CD8-positive, alpha-beta memory T cell (primary cell): Measurements from ENCODE around the gene HIBCH. TPM values are rescaled to one million over a fixed set of nuclear protein-coding genes. Genes with fewer than 3 reads are reported as not detected.
"Not testable (repeated sequence)": the region's sequence is repeated elsewhere in the genome, so short reads cannot be mapped to it uniquely, and the experiment has no call there.

Source experiments
- CTCF ChIA-PET: fragments of 350-600 bp; sonication (Branson Sonifier 250); formaldehyde crosslinking; loops from one replicate; lab custom pipeline; 2021; ENCODE audit warnings: antibody characterized with exemption; lab: Charles Lee
- POLR2A ChIA-PET: fragments of 350-600 bp; sonication (Branson Sonifier 250); formaldehyde crosslinking; loops from one replicate; lab custom pipeline; 2021; ENCODE audit warnings: antibody characterized with exemption; lab: Charles Lee
- DNase-seq, 5 donors: peaks; one replicate each; pipeline versions ENCODE4 v3.0.0 to v3.0.0-alpha.2; 2020 to 2022; ENCODE audit warnings: mixed read lengths in 1 of 5
- H3K27ac ChIP-seq: one replicate; pipeline ENCODE4 v1.7.0; 2013; ENCODE audit warnings: low read depth, mild to moderate bottlenecking, low read length, moderate library complexity
- H3K27me3 ChIP-seq: 2 replicates; pipeline ENCODE4 v1.7.0; 2013; ENCODE audit warnings: low read length, mild to moderate bottlenecking; ENCODE audit not compliant: insufficient read depth, poor library complexity, severe bottlenecking
- H3K36me3 ChIP-seq: 2 replicates; pipeline ENCODE4 v1.7.0; 2013; ENCODE audit warnings: mild to moderate bottlenecking, low read length, moderate library complexity; ENCODE audit not compliant: insufficient read depth
- H3K4me1 ChIP-seq: 2 replicates; pipeline ENCODE4 v1.7.0; 2013; ENCODE audit warnings: mild to moderate bottlenecking, low read length, moderate library complexity; ENCODE audit not compliant: insufficient read depth
- H3K4me3 ChIP-seq: 2 replicates; pipeline ENCODE4 v1.7.0; 2013; ENCODE audit warnings: mild to moderate bottlenecking, low read length
- H3K9me3 ChIP-seq: 2 replicates; pipeline ENCODE4 v1.7.0; 2013; ENCODE audit warnings: mild to moderate bottlenecking, low read length
- H3K27ac Mint-ChIP-seq, 8 donors: one replicate each; pipeline ENCODE4 v1.8.0; 2020 to 2021; ENCODE audit warnings: mixed read lengths in 8 of 8, mild to moderate bottlenecking in 6 of 8, inconsistent platforms in 3 of 8, moderate library complexity in 3 of 8
- H3K27me3 Mint-ChIP-seq, 2 donors: one replicate each; pipeline ENCODE4 v1.8.0; 2020 to 2021; ENCODE audit warnings: mixed read lengths in 2 of 2, mild to moderate bottlenecking in 1 of 2, moderate library complexity in 1 of 2
- H3K36me3 Mint-ChIP-seq, 3 donors: one replicate each; pipeline ENCODE4 v1.8.0; 2020 to 2021; ENCODE audit warnings: mixed read lengths in 3 of 3, inconsistent platforms in 1 of 3, mild to moderate bottlenecking in 1 of 3
- H3K4me1 Mint-ChIP-seq, 3 donors: one replicate each; pipeline ENCODE4 v1.8.0; 2020 to 2021; ENCODE audit warnings: mixed read lengths in 3 of 3, inconsistent platforms in 1 of 3, mild to moderate bottlenecking in 1 of 3
- H3K4me3 Mint-ChIP-seq, 7 donors: one replicate each; pipeline ENCODE4 v1.8.0; 2020 to 2021; ENCODE audit warnings: mixed read lengths in 7 of 7, mild to moderate bottlenecking in 6 of 7, moderate library complexity in 4 of 7, inconsistent platforms in 2 of 7
- H3K9me3 Mint-ChIP-seq, 5 donors: one replicate each; pipeline ENCODE4 v1.8.0; 2020 to 2022; ENCODE audit warnings: mixed read lengths in 5 of 5, mild to moderate bottlenecking in 3 of 5, moderate library complexity in 2 of 5, inconsistent platforms in 1 of 5
- polyA plus RNA-seq: library from polyadenylated mRNA; unstranded; fragments of 300-500 nt; fragmentation: Illumina TruSeq; gene quantifications from one replicate; pipeline ENCODE4 v1.2.3, GENCODE V29; 2021
- total RNA-seq, 2 experiments: library from RNA; stranded (reverse); gene quantifications; one replicate each; pipeline ENCODE4 v1.2.3, GENCODE V29; 2021

Gene HIBCH
- total and polyA plus RNA-seq, 3 experiments from 2014 or later = 20.3 to 32.2 (median 30.8) TPM

DNA sequence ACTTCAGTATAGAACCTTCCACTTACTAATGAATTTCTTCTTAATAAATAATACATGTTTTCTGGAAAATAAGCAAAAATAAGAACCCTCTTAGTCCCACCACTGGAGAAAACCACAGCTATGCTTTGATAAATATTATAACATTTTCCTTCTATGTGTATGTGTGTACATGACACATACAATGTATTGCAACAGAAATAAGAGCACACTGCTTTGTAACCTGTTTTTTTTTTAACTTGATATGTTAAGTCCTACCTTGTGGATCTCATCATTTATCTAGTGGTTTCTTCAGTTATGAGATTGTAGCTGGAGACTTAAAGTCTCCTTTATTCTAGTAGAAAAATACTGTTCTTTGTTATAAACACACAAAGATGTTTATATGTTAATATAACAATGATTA is 40.9 kb upstream of the HIBCH start:
- POLR2A ChIA-PET = interaction anchor here (1.2 to 1.3 kb wide), 2 partner anchors 17 to 46 kb away, joined by 3 to 6 read pairs; no protein-coding TSS in a partner anchor
- CTCF ChIA-PET = interaction anchor here (0.5 to 1.5 kb wide), 4 partner anchors 9 to 597 kb away, joined by 3 read pairs; no protein-coding TSS in a partner anchor
- Mint-ChIP-seq H3K27me3 (no peaks in the 10 kb centered on the region), H3K36me3 (peaks cover 0 to 10% (median 3%) of the 10 kb centered on the region in 3 donors), H3K4me3 (peak overlapping the region; percentile 90 to 99 (median 95)), H3K27ac (peak overlapping the region in 6 of 8 donors; percentile 59 to 98 (median 94)), H3K4me1 (peaks cover 35 to 49% (median 47%) of the 10 kb centered on the region in 3 donors), H3K9me3 (no peaks in the 10 kb centered on the region)
- H3K27me3 ChIP-seq = no peaks in the 10 kb centered on the region
- H3K9me3 ChIP-seq = no peaks in the 10 kb centered on the region
- peaks cover 21% of the 10 kb centered on the region for H3K4me1 ChIP-seq
- peak overlapping the region; percentile 45 for H3K27ac ChIP-seq
- no peak for DNase-seq
- peak overlapping the region; percentile 71 for H3K4me3 ChIP-seq
- no peaks in the 10 kb centered on the region for H3K36me3 ChIP-seq

DNA sequence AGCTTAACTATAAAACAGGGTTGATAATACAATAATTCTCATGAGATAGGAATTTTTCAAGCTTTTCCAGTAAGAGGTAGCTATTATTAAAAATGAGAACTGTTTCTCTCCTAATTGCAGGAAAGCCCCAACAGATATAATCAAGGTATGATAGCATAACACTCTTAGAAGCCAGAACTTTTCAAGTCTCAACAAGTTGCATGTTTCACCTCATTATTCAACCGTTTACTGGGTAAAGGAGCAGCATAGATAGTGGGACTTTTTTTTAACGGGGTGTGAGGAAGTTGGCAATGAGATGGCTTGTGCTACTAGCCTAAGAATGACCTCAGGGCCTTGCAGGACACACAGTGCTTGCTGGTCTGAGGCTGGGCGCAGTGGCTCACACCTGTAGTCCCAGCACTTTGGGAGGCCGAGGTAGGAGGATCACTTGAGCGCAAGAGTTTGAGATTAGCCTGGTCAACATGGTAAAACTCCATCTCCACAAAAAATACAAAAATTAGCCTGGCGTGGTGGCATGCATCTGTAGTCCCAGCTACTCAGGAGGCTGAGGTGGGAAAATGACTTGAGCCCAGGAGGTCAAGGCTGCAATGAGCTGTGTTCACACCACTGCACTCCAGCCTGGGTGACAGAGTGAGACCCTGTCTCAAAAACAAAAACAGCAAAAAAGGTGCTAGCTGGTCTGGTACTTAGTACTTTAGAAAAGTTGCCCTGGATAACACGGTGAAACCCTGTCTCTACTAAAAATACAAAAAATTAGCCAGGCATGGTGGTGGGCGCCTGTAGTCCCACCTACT is 39.2 kb upstream of the HIBCH start:
- POLR2A ChIA-PET = interaction anchor here (0.7 to 1.3 kb wide), 2 partner anchors 15 to 291 kb away, joined by 3 read pairs; no protein-coding TSS in a partner anchor
- CTCF ChIA-PET = interaction anchor here (0.9 to 1.4 kb wide), 3 partner anchors 7 to 700 kb away, joined by 3 read pairs; no protein-coding TSS in a partner anchor
- not testable (repeated sequence) for DNase-seq, H3K36me3 Mint-ChIP-seq, H3K4me3 ChIP-seq, H3K27ac ChIP-seq, H3K36me3 ChIP-seq, H3K27me3 Mint-ChIP-seq, H3K27me3 ChIP-seq, H3K9me3 Mint-ChIP-seq, H3K9me3 ChIP-seq
- peaks cover 35 to 49% (median 47%) of the 10 kb centered on the region in 3 donors for H3K4me1 Mint-ChIP-seq
- H3K27ac Mint-ChIP-seq = peak overlapping the region in 7 of 8 donors; percentile 50 to 98 (median 85)
- peaks cover 21% of the 10 kb centered on the region for H3K4me1 ChIP-seq
- H3K4me3 Mint-ChIP-seq = peak overlapping the region; percentile 39 to 96 (median 91)

DNA sequence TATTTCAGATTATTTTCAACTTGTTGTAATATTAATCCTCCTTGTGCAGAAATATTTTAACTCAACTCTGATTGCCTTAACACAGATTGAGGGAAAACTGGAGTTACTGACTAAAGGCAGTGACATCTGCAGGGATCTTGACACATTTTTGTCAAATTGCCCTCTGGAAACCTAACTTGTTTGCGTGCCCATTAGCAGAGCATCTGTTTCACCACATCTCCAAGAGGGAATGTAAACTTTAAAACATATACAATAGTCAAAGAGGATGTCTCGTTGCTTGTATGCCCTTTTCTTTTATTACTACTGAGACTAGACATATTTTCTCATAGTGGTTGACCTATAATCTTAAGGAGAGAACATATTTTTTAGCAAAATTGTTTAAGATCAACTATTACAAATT is 38.0 kb upstream of the HIBCH start:
- Histone ChIP-seq H3K9me3 (no peaks in the 10 kb centered on the region), H3K36me3 (no peaks in the 10 kb centered on the region), H3K4me1 (peaks cover 21% of the 10 kb centered on the region), H3K4me3 (no peak overlapping the region), H3K27me3 (no peaks in the 10 kb centered on the region), H3K27ac (no peak overlapping the region)
- CTCF ChIA-PET = no interaction called here
- POLR2A ChIA-PET = no interaction called here
- Mint-ChIP-seq H3K4me3 (peak overlapping the region in 1 of 7 donors; percentile 59), H3K27ac (no peak overlapping the region), H3K27me3 (no peaks in the 10 kb centered on the region), H3K4me1 (peaks cover 38 to 46% (median 41%) of the 10 kb centered on the region in 3 donors), H3K36me3 (peaks cover 0 to 6% (median 0%) of the 10 kb centered on the region in 3 donors), H3K9me3 (no peaks in the 10 kb centered on the region)
- DNase-seq = no peak

DNA sequence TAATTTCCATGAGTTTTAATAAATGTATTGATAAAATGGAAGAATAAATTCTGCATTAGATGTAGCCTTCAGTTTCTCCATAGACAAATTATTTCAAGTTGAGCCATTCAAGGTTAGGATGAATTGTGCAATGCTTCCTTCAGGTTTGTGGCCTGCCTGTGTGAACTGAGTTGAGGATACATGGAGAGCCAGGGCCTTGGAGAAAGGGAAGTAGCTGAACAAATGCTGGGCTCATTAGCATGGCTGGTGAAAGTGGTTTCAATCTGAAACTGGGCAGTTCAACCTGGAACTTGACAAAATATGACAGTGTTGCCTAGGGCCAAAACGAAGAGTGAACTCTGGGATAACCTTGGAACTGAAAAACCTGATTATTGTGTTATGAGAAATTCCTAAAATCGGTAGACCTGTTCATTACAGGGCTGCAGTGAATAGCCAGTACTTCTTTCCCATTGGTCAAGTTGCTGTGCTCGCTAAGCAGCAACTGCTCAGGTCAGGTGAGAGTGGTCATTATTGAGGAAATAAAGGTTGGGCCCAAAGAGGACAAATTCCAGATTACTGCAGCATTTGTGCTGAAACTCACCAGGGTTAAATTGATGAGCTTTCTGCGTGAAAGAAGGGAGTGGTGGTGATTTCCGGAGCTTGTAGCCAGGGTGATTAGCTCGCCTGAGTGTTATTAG is 36.5 kb upstream of the HIBCH start:
- H3K4me1 ChIP-seq = peaks cover 15% of the 10 kb centered on the region
- no peaks in the 10 kb centered on the region for H3K36me3 ChIP-seq
- Mint-ChIP-seq H3K27me3 (no peaks in the 10 kb centered on the region), H3K4me1 (peaks cover 26 to 35% (median 32%) of the 10 kb centered on the region in 3 donors), H3K27ac (no peak overlapping the region), H3K9me3 (no peaks in the 10 kb centered on the region), H3K36me3 (peaks cover 0 to 3% (median 0%) of the 10 kb centered on the region in 3 donors), H3K4me3 (no peak overlapping the region)
- H3K27ac ChIP-seq = no peak overlapping the region
- POLR2A ChIA-PET = no interaction called here
- no peak overlapping the region for H3K4me3 ChIP-seq
- no peaks in the 10 kb centered on the region for H3K9me3 ChIP-seq
- no peaks in the 10 kb centered on the region for H3K27me3 ChIP-seq
- CTCF ChIA-PET = no interaction called here
- no peak for DNase-seq

DNA sequence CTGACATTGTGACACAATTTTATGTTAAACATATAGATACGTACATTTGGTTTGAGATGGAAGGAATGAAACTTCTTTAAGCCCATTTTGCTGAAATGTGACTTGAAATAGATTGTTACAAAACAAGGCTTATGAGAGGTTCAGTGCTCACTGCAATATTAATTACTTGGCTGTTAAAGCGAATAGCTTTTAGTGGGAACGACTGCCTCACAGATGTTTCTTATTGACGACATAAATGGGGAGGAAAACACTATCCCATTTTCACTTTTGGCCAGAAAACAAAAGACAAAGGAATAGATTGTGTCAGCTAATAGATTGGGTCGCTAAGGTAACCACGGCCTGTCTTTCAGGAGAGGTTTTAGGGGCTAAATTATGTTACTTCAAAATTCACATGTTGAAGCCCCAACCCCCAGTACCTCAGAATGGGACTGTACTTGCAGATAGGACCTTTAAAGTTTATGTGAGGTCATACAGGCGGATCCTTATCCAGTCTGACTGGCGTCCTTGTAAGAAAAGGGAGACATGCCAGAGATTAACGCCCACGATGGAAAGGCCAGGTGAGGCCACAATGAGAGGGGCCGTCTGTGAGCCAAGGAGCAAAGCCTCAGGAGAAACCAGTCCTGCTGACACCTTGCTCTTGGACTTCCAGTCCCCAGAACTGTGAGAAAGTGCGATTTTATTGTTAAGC is 34.5 kb upstream of the HIBCH start:
- peak overlapping the region in 2 of 8 donors; percentile 29 to 50 for H3K27ac Mint-ChIP-seq
- H3K36me3 Mint-ChIP-seq = no peaks in the 10 kb centered on the region
- H3K9me3 Mint-ChIP-seq = no peaks in the 10 kb centered on the region
- Histone ChIP-seq H3K4me3 (no peak overlapping the region), H3K27ac (peak overlapping the region; percentile 21), H3K27me3 (no peaks in the 10 kb centered on the region), H3K36me3 (no peaks in the 10 kb centered on the region), H3K4me1 (peaks cover under 1% of the 10 kb centered on the region), H3K9me3 (no peaks in the 10 kb centered on the region)
- POLR2A ChIA-PET = no interaction called here
- no peak overlapping the region for H3K4me3 Mint-ChIP-seq
- no peaks in the 10 kb centered on the region for H3K27me3 Mint-ChIP-seq
- CTCF ChIA-PET = interaction anchor here (1.6 kb wide), 1 partner anchor 10 kb away, joined by 4 read pairs; no protein-coding TSS in a partner anchor
- peaks cover 7 to 15% (median 14%) of the 10 kb centered on the region in 3 donors for H3K4me1 Mint-ChIP-seq
- DNase-seq = no peak

DNA sequence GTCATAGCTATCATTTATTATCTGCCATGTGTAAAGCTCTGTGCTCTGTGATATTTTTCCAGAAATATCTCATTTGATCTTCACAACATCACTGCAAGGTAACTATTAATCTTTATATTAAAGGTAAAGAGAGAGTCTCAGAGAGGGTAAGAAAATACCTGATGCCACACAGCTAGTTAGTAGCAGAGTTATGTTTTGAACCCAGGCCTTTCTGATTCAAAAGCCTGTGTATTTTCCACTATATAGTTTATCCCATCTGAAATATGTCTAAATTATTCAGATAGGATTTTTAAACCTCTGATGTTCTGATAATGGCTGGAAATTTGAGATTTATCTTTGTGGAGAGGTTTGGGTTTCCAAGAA is 33.9 kb upstream of the HIBCH start:
- Histone ChIP-seq H3K36me3 (no peaks in the 10 kb centered on the region), H3K9me3 (no peaks in the 10 kb centered on the region), H3K27me3 (no peaks in the 10 kb centered on the region), H3K4me1 (no peaks in the 10 kb centered on the region), H3K27ac (peak overlapping the region; percentile 41), H3K4me3 (no peak overlapping the region)
- CTCF ChIA-PET = interaction anchor here (1.0 kb wide), 1 partner anchor 9 kb away, joined by 3 read pairs; no protein-coding TSS in a partner anchor
- POLR2A ChIA-PET = no interaction called here
- Mint-ChIP-seq H3K4me1 (peaks cover under 1 to 10% (median 9%) of the 10 kb centered on the region in 3 donors), H3K27me3 (no peaks in the 10 kb centered on the region), H3K9me3 (no peaks in the 10 kb centered on the region), H3K36me3 (no peaks in the 10 kb centered on the region), H3K4me3 (no peak overlapping the region), H3K27ac (peak overlapping the region in 3 of 8 donors; percentile 43 to 74 (median 50))
- no peak for DNase-seq

DNA sequence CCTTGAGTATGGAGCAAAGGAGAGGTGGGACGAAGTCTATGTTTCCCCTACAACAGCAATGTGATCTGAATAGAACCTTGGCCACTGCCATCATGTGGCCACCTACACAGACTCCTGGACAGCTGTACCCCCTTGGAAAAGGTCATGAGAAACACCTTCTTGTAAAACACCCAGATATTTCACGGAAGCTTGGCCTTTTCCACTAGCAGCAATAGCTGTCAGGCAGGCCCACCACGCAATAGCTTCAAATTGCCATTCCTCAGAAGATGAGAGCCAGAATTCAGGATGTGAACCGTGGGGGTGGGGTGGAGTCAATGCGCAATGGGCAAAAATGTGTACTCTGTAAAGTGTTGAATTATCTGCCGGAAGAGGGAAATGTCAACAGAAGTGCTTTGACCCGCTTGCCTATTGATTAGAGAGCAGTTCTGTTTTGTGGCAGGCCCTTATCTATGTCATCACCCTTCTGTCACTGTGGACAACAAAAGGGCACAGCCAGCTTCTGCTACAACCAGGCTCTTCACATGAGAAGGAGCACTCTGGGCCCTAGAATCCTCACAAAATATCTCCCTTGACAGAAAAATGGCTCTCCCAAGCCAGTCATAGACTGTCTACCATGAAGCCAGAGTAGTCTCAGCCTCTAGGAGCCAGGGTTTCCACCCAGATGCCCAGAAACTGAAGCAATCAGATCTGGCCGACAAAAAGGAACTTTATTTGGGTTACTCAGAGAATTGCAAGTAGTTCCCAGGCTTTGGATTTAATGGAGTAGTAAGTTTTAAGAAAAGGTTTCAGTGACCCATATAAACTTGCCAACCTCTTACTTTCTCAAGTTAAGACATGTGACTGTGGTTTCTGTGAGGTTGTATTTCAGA is 33.3 kb upstream of the HIBCH start:
- H3K4me3 Mint-ChIP-seq = peak overlapping the region in 2 of 7 donors; percentile 6 to 23
- no peaks in the 10 kb centered on the region for H3K9me3 ChIP-seq
- H3K4me3 ChIP-seq = no peak overlapping the region
- no peaks in the 10 kb centered on the region for H3K36me3 Mint-ChIP-seq
- no peaks in the 10 kb centered on the region for H3K27me3 ChIP-seq
- DNase-seq = no peak
- peaks cover 0 to 10% (median 8%) of the 10 kb centered on the region in 3 donors for H3K4me1 Mint-ChIP-seq
- no peaks in the 10 kb centered on the region for H3K27me3 Mint-ChIP-seq
- H3K9me3 Mint-ChIP-seq = no peaks in the 10 kb centered on the region
- ChIA-PET CTCF (interaction anchor here (0.5 to 1.7 kb wide), 3 partner anchors 7 to 20 kb away, joined by 3 read pairs; no protein-coding TSS in a partner anchor), POLR2A (no interaction called here)
- peak overlapping the region in 6 of 8 donors; percentile 7 to 93 (median 50) for H3K27ac Mint-ChIP-seq
- H3K4me1 ChIP-seq = no peaks in the 10 kb centered on the region
- H3K36me3 ChIP-seq = no peaks in the 10 kb centered on the region
- H3K27ac ChIP-seq = peak overlapping the region; percentile 41
